Endothelial cell of umbilical vein (primary cell): ENCODE data around the gene PRKCI. TPM values are rescaled to one million over a fixed set of nuclear protein-coding genes. Genes with fewer than 3 reads are reported as not detected.

Experiments used
- BruUV-seq: library from RNA; stranded (reverse); fragments of 400-500 nt; replicated peaks from 2 replicates; lab custom pipeline; 2021; lab: Mats Ljungman, UMichigan
- CTCF ChIA-PET: fragments of 300-600, 350-600 bp; sonication (Branson Sonifier 250); formaldehyde crosslinking; loops from one replicate; lab custom pipeline; 2021; ENCODE audit warnings: antibody characterized with exemption, inconsistent platforms; lab: Charles Lee
- POLR2A ChIA-PET: fragments of 300-600, 350-600 bp; sonication (Branson Sonifier 250); formaldehyde crosslinking; loops from one replicate; lab custom pipeline; 2021; ENCODE audit warnings: antibody characterized with exemption, inconsistent platforms; lab: Charles Lee
- DNase-seq: peaks from one replicate; pipeline ENCODE4 v3.0.0-alpha.2; 2011; ENCODE audit warnings: low read depth, low spot score
- FAIRE-seq: peaks from 2 replicates; lab custom pipeline; 2011; peaks lifted over from hg19 to GRCh38; lab: Jason Lieb, UNC
- H2AFZ ChIP-seq: 2 replicates; pipeline ENCODE4 v1.6.0; 2012; ENCODE audit warnings: low read depth, low read length, control low read depth, inconsistent platforms
- H3K27ac ChIP-seq: 2 replicates; pipeline ENCODE4 v1.5.1; 2011; ENCODE audit warnings: low read depth, mild to moderate bottlenecking, control low read depth, low read length, moderate library complexity; ENCODE audit not compliant: insufficient read depth
- H3K27me3 ChIP-seq, 2 experiments: 2 replicates each; pipeline versions ENCODE4 v1.6.0 to v1.6.1; 2011; ENCODE audit warnings: low read length in 2 of 2, mixed read lengths in 1 of 2; ENCODE audit not compliant: control insufficient read depth in 2 of 2, insufficient read depth in 2 of 2
- H3K36me3 ChIP-seq, 2 experiments: 2 replicates in 1 of 2; 3 replicates in 1 of 2; pipeline ENCODE4 v1.5.1; 2011; ENCODE audit warnings: low read length in 2 of 2, mild to moderate bottlenecking in 1 of 2, moderate library complexity in 1 of 2; ENCODE audit not compliant: control insufficient read depth in 2 of 2, insufficient read depth in 2 of 2; ENCODE audit errors: extremely low read depth in 1 of 2
- H3K4me1 ChIP-seq: 3 replicates; pipeline ENCODE4 v1.5.1; 2011; ENCODE audit warnings: mild to moderate bottlenecking, low read length; ENCODE audit not compliant: control insufficient read depth, insufficient read depth; ENCODE audit errors: extremely low read depth
- H3K4me2 ChIP-seq: 2 replicates; pipeline ENCODE4 v1.6.1; 2011; ENCODE audit warnings: low read length, control low read depth, mixed read lengths; ENCODE audit not compliant: insufficient read depth
- H3K4me3 ChIP-seq, 3 experiments: fragments of 200-600 bp in 1 of 3; sonication (generic), shearing (Covaris generic) in 1 of 3; replicated peaks in 1 of 3; 2 replicates each; pipeline ENCODE4 v1.5.1; 2011 to 2016; ENCODE audit warnings: control low read depth in 3 of 3, low read length in 3 of 3, mild to moderate bottlenecking in 2 of 3, inconsistent platforms in 1 of 3, low read depth in 1 of 3, moderate library complexity in 1 of 3; ENCODE audit not compliant: insufficient read depth in 1 of 3
- H3K79me2 ChIP-seq: 2 replicates; pipeline ENCODE4 v1.6.0; 2012; ENCODE audit warnings: low read length, inconsistent platforms; ENCODE audit not compliant: control insufficient read depth, insufficient read depth
- H3K9ac ChIP-seq: replicated peaks from 2 replicates; pipeline ENCODE3; 2011; ENCODE audit warnings: low read length, control low read depth; ENCODE audit not compliant: insufficient read depth; ENCODE audit errors: extremely low read depth
- H3K9me1 ChIP-seq: replicated peaks from 3 replicates; pipeline ENCODE4 v1.6.0; 2011; ENCODE audit warnings: mild to moderate bottlenecking, low read length; ENCODE audit not compliant: control insufficient read depth, insufficient read depth; ENCODE audit errors: extremely low read depth
- H3K9me3 ChIP-seq: replicated peaks from 2 replicates; pipeline ENCODE4 v1.5.1; 2012; ENCODE audit warnings: low read length, inconsistent platforms; ENCODE audit not compliant: control insufficient read depth, insufficient read depth
- H4K20me1 ChIP-seq: replicated peaks from 2 replicates; pipeline ENCODE3; 2011; ENCODE audit warnings: mild to moderate bottlenecking, low read length; ENCODE audit not compliant: control insufficient read depth, insufficient read depth; ENCODE audit errors: extremely low read depth
- CTCF ChIP-seq, 2 donors: IDR thresholded peaks; 1 replicate in 1 of 2; 2 replicates in 1 of 2; pipeline ENCODE4 v1.5.1; 2011; ENCODE audit warnings: low read length in 2 of 2, mild to moderate bottlenecking in 2 of 2, moderate library complexity in 2 of 2, control low read depth in 1 of 2, inconsistent platforms in 1 of 2, low read depth in 1 of 2; ENCODE audit not compliant: insufficient read depth in 1 of 2; ENCODE audit errors: extremely low read depth in 1 of 2
- EZH2 ChIP-seq: IDR thresholded peaks from 2 replicates; pipeline ENCODE4 v1.6.1; 2012; ENCODE audit warnings: borderline replicate concordance, low read depth, mild to moderate bottlenecking, moderate library complexity, low read length, inconsistent platforms; ENCODE audit not compliant: severe bottlenecking
- FOS ChIP-seq: IDR thresholded peaks from 2 replicates; pipeline ENCODE4 v1.6.1; 2011; ENCODE audit warnings: mild to moderate bottlenecking, low read length, moderate library complexity, borderline replicate concordance; ENCODE audit not compliant: insufficient read depth
- GATA2 ChIP-seq: IDR thresholded peaks from 2 replicates; pipeline ENCODE4 v1.7.0; 2011; ENCODE audit warnings: low read depth, mild to moderate bottlenecking, moderate library complexity, mixed read lengths, low read length; ENCODE audit not compliant: insufficient read length, insufficient read depth
- JUN ChIP-seq: IDR thresholded peaks from 2 replicates; pipeline ENCODE4 v1.6.1; 2011; ENCODE audit warnings: borderline replicate concordance, low read depth; ENCODE audit not compliant: insufficient read length, insufficient read depth
- MAX ChIP-seq: IDR thresholded peaks from 2 replicates; pipeline ENCODE4 v1.6.1; 2011; ENCODE audit not compliant: insufficient read depth, insufficient read length
- MYC ChIP-seq: IDR thresholded peaks from one replicate; pipeline ENCODE4 v1.6.1; 2011; ENCODE audit warnings: mild to moderate bottlenecking, low read depth, low read length
- POLR2A ChIP-seq: IDR thresholded peaks from 2 replicates; pipeline ENCODE4 v1.6.1; 2012; ENCODE audit warnings: low read depth, mild to moderate bottlenecking, control low read depth, low read length
- POLR2AphosphoS5 ChIP-seq: IDR thresholded peaks from 2 replicates; pipeline ENCODE4 v1.6.1; 2012; ENCODE audit warnings: low read depth, mild to moderate bottlenecking, control low read depth, low read length, moderate library complexity; ENCODE audit not compliant: insufficient read depth
- dilution Hi-C: fragments of 300-500 bp; cut with MboI; formaldehyde crosslinking; loops from one replicate; pipeline ENCODE4 v1.15.0; 2019; ENCODE audit warnings: low sequenced_read_pairs; ENCODE audit not compliant: extremely low pct_ligation_motif_present
- intact Hi-C: fragments of 100-400 bp; cut with micrococcal nuclease; formaldehyde crosslinking; loops from one replicate; pipeline ENCODE4 v1.10.0; 2022
- polyA plus RNA-seq, 4 experiments: library from polyadenylated mRNA; depleted of rRNA in 3 of 4; stranded (reverse) in 3 of 4; unstranded in 1 of 4; fragments of >200 nt; gene quantifications; 2 replicates each; pipeline versions ENCODE4 v1.2.1 to v1.2.3, GENCODE V29; 2011 to 2012; ENCODE audit warnings: missing spikeins in 1 of 4
- total RNA-seq: library from RNA; stranded (reverse); gene quantifications from 2 replicates; pipeline ENCODE4 v1.2.3, GENCODE V29; 2021

The PRKCI gene
- total and polyA plus RNA-seq, 2 donors (not counting 3 experiments of a cell fraction or from before 2014, with no cell fraction given), result 7.1 to 23.9 TPM

- Histone ChIP-seq H3K9ac (no peak overlapping the region), H3K27ac (no peak overlapping the region), H3K4me2 (no peak overlapping the region), H4K20me1 (no peaks in the 10 kb centered on the region), H3K9me3 (no peaks in the 10 kb centered on the region), H3K9me1 (no peaks in the 10 kb centered on the region), H3K79me2 (no peaks in the 10 kb centered on the region), H3K4me1 (no peaks in the 10 kb centered on the region), H2AFZ (no peak overlapping the region), H3K36me3 (peaks cover 0 to 4% of the 10 kb centered on the region in 2 experiments), H3K27me3 (no peaks in the 10 kb centered on the region), H3K4me3 (no peak overlapping the region)
- BruUV-seq, result no TSS peak
- ChIA-PET POLR2A (no interaction called here), CTCF (interaction anchor here (0.6 to 1.7 kb wide), 2 partner anchors 9 to 59 kb away, joined by 3 to 6 read pairs; no protein-coding TSS in a partner anchor)
- no peak for TF ChIP-seq FOS
- no peak for TF ChIP-seq POLR2AphosphoS5
- TF ChIP-seq MYC, result no peak
- TF ChIP-seq MAX, result no peak
- TF ChIP-seq POLR2A, result no peak
- no peak for TF ChIP-seq GATA2
- TF ChIP-seq EZH2, result no peak
- TF ChIP-seq CTCF (IDR thresholded peaks at IDR 0.05; ENCODE audit: extremely low read depth in 1 of 2, insufficient read depth in 1 of 2, low read depth in 1 of 2, low read length in 2 of 2), result no peak
- TF ChIP-seq JUN, result no peak
- dilution Hi-C loops, result no loop called here
- no peak for DNase-seq
- no peak for FAIRE-seq
- intact Hi-C loops, result no loop called here
Observed at GRCh38 chr3:170296703-170297102, 74.5 kb downstream of the PRKCI start.
